Right ventricle myocardium inferior (tissue), 1 donor: ENCODE data around the gene RPL32. TPM values are rescaled to one million over a fixed set of nuclear protein-coding genes. Genes with fewer than 3 reads are reported as not detected.
"Not testable (repeated sequence)": the region's sequence is repeated elsewhere in the genome, so short reads cannot be mapped to it uniquely, and the experiment has no call there.

ENCODE experiments used
- ATAC-seq: fragments of 200-7000 bp; cut with Tn5 transposase; one replicate; pipeline ENCODE4 v1.9.1; 2020; ENCODE audit warnings: mild to moderate bottlenecking, moderate library complexity
- DNase-seq: peaks from one replicate; pipeline ENCODE4 v3.0.0; 2021; ENCODE audit errors: missing footprints
- intact Hi-C: fragments of 100-400 bp; cut with DNase I; formaldehyde crosslinking; loops from one replicate; pipeline ENCODE4 v1.11.0; 2022
- total RNA-seq: library from RNA; stranded (reverse); fragmentation: NEBNext Ultra II Directional; extraction: Animal tissue kit (Norgen Biotek cat#: 25700); gene quantifications from one replicate; pipeline ENCODE4 v1.2.1, GENCODE V29; 2021
- donor health status: DM: no; HTN: yes; CAD: no; lungs with severe emphysema.

RPL32 gene
- total RNA-seq, 1 donor from 2014 or later = 953 TPM

DNA sequence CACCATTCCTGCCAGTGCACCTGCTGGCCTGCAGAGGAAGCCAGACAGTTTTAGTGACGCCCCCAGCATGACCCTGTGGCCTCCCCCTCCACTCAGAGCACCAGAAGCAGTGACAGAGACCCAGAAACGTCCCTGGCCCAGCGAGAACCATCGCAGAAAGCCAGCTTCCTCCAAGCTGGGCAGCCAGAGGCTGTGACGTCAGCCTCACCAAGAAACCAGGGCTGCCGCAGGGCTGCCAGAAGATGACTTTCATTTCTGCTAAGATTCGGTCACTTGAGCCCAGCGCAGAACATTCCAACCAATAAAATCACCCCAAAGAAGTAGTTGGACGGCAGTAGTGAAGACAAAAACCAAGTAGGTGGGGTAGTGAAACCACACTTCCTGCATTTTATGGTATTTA is 29.6 kb upstream of the RPL32 start:
- DNase-seq (no peak), ATAC-seq (no peak)
- intact Hi-C loops = no loop called here

- intact Hi-C loops = loop anchor here (5.0 kb wide), 1 partner anchor 128 kb away; no protein-coding TSS in a partner anchor
- DNase-seq = peak; percentile 87
Observed at GRCh38 chr3:12869035-12869621, 27.8 kb upstream of the RPL32 start.

GRCh38 chr3:12868039-12869034 is 27.0 kb upstream of the RPL32 start:
- DNase-seq = peak; percentile 91
- ATAC-seq = peak; percentile 95
- intact Hi-C loops = loop anchor here (1.0 to 5.0 kb wide), 3 partner anchors 24 to 129 kb away; no protein-coding TSS in a partner anchor

More at GRCh38 chr3:12869035-12869621, 27.8 kb upstream of the RPL32 start:
- peak; percentile 67 for ATAC-seq

GRCh38 chr3:12866836-12867235 is 25.5 kb upstream of the RPL32 start:
- no peak for ATAC-seq
- intact Hi-C loops = loop anchor here (5.0 kb wide), 1 partner anchor 130 kb away; no protein-coding TSS in a partner anchor
- no peak for DNase-seq

GRCh38 chr3:12865271-12865670 is 23.9 kb upstream of the RPL32 start:
- intact Hi-C loops = loop anchor here (5.0 kb wide), 1 partner anchor 132 kb away; no protein-coding TSS in a partner anchor
- ATAC-seq (no peak), DNase-seq (no peak)

DNA sequence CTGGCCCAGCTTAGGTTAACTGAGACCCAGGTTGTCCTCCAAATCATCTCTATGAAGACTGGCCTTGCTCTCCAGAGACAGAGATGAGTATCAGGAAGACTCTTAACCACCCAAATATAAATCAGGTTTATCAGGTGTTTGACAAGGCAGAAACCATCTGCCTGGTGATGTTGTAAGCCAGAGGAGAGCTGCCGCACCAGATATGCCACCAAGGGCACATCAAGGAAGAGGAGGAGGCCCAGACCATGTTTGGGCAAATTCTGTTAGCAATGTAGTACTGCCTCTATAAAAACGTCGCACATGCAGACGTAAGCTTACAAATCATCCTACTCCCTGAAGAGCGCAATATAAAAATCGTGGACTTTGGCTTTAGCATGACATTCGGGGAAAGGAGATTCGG is 21.0 kb upstream of the RPL32 start:
- DNase-seq = no peak
- ATAC-seq = no peak
- intact Hi-C loops = no loop called here

DNA sequence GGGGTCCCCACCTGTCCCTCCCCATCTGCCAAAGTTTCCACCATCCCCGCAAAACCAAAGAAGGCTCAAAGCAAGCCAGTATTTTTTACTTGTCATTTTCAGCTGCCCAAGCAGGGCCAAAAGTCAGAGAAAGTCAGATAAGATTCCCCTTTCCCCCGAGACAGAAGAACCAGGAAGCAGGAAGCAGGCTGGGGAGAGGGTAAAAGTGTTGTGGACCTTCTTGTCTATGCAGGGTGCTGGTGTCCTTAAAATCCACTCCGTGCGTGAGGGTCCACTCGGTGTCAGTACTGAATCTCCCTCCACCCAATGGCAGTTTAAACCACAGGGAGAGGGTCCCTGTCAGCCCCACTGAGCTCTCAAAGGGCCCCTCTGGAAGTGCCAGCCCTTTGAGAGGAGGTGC is 20.2 kb upstream of the RPL32 start:
- no peak for ATAC-seq
- intact Hi-C loops = no loop called here

GRCh38 chr3:12859840-12860239 is 18.5 kb upstream of the RPL32 start:
- no peak for DNase-seq
- intact Hi-C loops = no loop called here
- no peak for ATAC-seq

More for the DNA sequence above, 20.2 kb upstream of the RPL32 start:
- no peak for DNase-seq

DNA sequence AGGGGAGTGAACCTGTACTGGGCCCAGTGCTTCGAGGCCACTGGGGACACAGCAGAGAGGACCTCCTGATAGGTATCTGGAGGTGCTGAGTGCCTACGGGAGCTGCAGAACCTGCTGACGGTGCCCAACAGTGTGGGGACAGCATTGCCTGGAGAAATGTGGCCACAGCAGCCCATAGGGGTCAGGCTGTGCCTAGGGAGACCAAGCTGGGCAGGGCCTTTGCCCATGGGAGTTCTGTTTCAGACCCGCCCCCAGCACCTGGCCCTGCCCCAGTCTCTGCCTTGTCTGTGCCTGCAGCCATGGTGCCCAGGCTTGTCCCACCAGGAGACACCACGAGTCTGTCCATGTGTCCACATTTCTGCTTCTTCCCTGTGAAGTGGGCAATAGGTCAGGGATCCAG is 15.3 kb upstream of the RPL32 start:
- DNase-seq = no peak
- intact Hi-C loops = no loop called here

DNA sequence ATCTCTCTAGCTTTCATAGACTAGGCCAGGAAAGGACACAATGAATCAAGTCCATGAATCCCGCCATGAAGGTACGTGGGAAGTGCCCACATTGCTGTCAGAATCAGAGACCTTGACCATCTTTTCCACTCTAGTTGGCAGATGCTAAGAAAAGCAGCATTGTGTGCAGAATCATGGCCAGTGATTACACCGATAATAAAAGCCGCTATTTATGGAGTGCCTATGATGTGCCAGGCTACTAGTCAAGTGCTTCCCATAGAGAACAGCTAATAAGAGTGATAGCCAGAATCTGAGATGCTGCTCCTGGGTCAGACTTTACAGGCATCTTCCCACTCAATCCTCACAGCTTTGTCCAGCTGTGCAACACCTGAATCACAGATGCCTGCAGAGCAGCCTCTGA is 13.2 kb upstream of the RPL32 start:
- intact Hi-C loops = no loop called here
- ATAC-seq (no peak), DNase-seq (no peak)

More for the DNA sequence above, 15.3 kb upstream of the RPL32 start:
- ATAC-seq = no peak

DNA sequence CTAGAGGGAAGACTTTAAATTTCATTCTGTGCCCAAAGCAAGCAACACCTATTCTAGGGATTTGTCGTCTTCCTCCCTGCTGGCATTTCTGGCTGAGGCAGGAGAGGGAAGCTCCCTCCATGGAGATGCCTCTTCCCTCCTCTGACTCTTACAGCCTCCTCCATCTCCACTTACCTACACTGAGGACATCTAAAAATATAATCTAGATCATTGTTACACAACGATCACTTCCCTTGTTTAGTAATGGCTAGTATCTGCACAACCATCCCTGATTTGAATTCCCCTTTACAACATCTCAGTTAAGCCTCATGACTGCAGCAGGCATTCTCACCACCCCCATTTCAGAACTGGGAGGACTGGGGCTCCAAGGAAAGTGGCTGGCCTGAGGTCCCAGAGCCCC is 12.5 kb upstream of the RPL32 start:
- intact Hi-C loops, DNase-seq, ATAC-seq: not testable (repeated sequence)

DNA sequence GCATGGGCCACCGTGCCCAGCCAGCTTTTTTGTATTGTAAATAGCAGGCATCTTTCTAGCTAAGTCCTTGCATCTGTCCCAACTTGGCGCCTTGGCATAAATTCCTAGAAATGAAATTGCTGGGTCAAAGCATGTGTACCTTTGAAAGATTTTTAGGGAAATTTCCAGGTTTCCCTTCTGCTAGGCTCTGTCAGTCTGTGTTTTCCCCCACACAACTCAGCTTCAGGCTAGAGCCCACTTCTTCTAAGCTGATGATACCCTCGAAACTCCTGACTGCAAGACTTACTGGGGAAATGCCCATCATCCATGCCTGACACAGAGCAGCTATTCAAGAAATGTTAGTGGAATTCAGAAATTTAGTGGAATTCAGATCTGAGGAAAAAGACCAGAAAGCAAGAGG is 10.8 kb upstream of the RPL32 start:
- ATAC-seq (no peak), DNase-seq (no peak)
- intact Hi-C loops = no loop called here

DNA sequence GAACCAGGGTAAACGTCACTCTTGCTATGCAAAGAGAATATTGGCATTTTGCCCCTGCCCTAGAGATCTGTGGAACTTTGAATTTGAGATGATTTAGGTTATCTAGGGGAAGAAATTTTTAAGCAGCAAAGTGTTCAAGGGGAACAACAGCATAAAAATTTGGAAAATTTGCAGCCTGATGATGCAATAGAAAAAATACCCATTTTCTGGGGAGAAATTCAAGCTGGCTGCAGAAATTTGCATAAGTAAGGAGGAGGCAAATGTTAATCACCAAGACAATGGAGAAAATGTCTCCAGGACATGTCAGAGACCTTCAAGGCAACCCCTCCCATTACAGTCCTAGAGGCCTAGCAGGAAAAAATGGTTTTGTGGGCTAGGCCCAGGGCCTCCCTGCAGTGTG is 4.4 kb upstream of the RPL32 start:
- intact Hi-C loops = no loop called here
- DNase-seq (no peak), ATAC-seq (no peak)

- intact Hi-C loops = loop anchor here (5.0 kb wide), 1 partner anchor 135 kb away; no protein-coding TSS in a partner anchor
- DNase-seq (no peak), ATAC-seq (no peak)
Observed at GRCh38 chr3:12842469-12842868, 1.1 kb upstream of the RPL32 start.

DNA sequence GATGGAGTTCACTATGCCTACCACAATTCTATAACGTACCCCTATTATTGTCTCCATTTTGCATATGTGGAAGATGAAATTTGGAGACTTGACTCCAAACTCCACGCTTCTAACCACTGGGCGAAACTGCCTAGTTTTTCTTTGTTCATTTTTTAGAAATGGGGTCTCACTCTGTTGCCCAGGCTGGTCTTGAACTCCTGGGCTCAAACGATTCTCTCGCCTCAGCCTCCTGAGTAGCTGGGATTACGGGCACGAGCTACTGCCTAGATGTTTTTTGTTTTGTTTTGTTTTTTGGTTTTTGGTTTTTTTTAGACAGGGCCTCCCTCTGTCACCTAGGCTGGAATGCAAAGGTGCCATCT is 584 bp upstream of the RPL32 start:
- intact Hi-C loops = loop anchor here (5.0 kb wide), 1 partner anchor 135 kb away; no protein-coding TSS in a partner anchor
- ATAC-seq = no peak
- no peak for DNase-seq

DNA sequence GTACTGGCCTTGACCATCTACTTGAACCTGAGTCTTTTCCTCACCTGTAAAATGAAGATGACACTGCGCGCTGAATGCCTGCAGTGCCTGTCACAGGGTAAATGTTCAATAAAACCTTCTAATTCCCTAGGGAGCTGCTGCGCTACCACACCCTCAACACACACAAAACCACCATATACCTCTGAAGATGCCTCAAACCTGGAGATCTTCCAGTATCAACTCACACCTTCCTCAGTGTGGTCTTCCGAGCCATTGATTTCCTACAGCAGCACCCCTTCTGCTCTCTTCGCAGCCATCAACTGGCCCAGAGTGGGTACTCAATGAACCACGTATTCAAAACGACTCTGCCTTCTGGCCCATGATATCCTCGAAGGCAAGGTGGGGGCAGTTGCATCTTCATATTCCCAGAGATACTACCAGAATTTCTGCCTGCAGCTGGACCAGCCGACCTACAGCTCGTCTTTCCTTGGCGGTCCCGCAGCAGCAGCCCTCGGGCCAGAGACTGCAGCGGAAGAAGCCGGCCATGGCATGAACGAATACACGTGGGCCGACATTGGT is 695 bp downstream of the RPL32 start:
- intact Hi-C loops = loop anchor here (5.0 kb wide), 1 partner anchor 133 kb away; no protein-coding TSS in a partner anchor

DNA sequence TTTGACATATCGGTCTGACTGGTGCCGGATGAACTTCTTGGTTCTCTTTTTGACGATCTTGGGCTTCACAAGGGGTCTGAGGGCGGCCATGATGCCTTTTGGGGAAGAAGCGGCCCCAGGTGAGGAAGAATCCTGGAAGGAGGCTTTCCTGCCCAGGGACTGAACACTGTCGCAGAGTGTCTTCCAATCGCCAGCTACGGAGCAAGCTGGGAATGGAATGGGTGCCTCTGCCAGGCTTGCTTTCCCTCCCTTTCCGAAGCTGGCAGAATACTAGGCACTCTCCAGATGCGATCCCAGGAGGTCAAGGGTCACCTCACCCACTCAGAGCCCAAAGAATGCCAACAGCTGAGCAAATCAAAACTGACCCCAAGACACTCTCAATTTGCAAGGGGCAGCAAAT is 1.2 kb downstream of the RPL32 start:
- DNase-seq = not testable (repeated sequence)
- intact Hi-C loops = loop anchor here (5.0 kb wide), 1 partner anchor 133 kb away; no protein-coding TSS in a partner anchor

More for the DNA sequence above, 695 bp downstream of the RPL32 start:
- no peak for DNase-seq
- peak; percentile 35 for ATAC-seq

GRCh38 chr3:12839156-12839946 is 2.0 kb downstream of the RPL32 start:
- intact Hi-C loops = no loop called here
- DNase-seq = no peak
- no peak for ATAC-seq

More for the DNA sequence above, 1.2 kb downstream of the RPL32 start:
- ATAC-seq = not testable (repeated sequence)
